ENCODE measurements around the gene RHEB.

Gene RHEB

DNA sequence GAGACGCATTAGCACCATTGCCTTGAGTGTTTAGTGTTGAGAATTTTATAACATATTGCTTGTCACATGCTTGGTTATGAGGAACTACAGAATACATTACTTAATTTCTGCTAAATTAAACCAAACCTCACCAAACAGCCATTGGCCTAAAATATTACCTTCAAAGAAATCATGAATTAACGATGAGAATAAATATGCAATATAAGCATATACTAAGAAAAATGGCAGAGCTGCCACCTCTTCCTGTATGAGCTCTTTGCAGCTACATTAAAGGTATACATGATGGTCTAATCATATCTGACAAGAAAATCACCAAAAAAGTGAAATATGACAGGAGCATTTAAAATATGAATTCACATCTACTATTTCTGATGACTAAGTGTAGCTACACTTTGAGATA, 5.2 kb upstream of the RHEB start:
- no peak for DNase-seq

DNA sequence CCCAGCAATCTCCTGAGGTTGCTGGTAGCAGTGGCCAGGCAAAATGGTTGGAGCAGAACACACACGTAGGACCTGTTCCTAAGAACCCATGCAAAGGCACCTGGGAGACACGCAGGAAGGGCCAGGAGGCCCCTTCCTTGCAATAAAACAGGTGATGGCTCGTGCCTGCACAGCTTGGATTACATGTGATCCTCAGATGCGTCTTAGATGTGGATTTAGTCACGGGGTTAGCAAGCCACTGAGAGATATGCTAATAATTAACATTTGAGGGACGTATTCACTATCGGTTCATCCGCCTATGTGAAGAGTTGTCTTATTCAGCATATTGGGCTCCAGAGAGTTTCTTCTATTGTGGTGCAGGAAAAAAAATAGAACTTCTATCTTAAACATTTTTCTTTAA, 4.6 kb upstream of the RHEB start:
- DNase-seq, result no peak

DNA sequence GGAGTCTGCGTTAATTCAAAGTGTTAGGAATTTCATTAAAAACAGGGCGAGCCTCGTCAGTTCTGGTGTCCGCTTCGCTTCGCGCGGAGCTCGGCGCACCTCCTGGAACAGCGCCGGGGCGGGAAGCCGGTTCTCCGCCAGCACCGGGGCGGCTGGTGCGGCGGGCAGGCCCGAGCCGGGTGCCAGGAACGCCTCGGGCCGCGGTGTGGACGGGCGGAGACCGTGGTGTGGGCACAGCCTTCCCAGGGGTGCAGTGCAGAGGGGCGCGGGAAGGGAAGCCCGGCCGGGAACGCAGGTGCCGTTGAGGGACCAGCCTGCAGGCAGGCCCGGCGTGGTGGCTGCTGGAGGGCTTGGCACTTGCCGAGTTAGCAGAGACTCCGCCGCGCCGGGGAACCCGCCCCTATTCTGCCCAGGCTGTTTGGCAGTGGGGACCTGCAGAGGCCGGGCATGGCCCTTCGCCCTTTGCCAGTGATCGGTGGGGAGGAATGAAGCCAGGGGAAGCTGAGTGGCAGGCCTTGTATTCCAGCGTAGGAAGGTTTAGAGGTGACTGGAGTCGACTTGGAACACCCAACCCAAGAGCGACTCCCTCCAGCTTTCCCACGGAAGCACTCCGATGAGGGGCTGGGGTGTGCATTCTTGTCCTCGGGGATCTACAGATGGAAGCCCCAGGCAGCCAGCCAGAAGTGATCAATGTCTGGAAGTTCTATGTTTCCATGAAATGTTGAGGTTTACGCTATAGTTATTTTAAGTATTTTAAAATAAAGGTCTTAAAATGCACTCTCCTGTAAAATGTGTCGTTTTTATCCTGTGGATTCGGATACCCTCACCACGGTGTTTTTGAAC, 945 bp upstream of the RHEB start:
- DNase-seq, result peak; percentile 18

DNA sequence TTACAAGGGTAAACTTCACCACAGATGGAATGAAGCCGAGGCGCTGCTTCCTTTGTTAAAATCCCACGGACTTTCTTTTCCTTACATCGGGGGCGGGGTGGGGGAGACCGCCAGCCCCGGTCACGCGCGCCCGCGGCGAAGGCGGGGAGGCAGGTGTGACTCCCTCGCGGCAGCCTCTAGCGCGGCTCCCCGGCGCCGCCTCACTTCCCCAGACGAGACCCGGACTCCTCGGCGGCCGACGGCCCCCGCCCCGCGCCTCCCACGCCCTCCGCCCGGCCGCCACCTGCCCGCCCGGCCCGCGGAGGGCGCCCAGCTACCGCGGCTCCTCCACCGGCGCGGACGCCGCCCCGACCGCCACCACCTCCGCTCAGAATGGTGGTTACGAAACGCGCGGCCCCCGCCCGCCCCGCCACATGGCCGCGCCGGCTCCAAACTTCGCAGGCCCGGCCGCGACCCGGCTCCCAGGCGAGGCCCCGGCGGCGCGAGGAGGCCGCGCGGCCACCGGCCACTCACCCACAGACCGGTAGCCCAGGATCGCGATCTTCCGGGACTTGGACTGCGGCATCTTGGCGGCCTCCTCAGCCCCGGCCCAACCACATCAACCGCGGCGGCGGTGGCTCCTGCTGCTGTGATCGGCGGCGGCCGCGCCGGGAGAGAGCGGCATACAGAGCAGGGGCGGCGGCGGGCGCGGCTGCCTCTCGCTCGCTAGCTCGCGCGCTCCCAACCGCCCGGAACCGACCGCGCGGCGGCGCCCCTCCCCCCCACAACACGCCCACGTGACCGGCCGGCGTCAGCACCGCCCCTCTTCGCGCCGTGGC, 539 bp downstream of the RHEB start:
- DNase-seq, result peak; percentile 24

DNA sequence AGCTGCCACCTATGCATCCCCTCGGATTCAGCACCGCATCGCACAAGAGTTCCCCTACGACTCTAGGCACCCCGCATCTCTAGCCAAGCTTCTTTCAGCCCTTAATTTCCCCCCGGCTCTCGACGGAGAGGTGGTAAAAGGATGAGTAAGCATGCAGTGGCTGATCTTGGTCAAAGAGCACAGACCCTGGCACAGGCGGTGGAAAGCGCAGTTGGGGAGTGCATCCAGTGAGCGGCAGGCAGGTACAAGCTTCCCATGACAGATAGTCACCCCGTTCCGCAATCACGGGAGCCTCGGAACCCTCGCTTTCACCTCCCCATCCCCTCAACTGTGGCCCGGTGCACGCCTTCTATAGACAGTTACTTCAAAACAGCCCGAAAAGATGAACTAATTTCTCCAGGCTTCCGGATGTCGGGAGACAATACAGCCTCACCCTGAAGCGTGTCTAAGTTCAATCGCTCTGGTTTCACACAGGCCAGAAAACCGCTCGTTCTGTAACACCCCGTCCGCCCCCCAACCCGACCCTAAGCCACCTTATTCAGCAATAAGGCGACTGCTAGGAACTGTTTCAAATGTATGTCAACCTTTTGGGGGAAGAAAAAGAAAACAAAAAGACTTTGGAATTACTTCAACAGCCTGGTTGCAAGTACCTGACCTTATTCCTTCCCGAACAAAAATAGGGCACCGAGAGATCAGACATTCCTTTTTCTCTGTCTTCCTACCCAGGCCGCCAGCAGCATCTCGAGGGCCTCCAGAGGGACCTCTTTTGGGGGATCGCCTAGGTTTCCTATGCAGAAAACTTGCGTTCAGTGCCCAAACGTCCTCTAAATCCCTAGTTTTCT, 1.4 kb downstream of the RHEB start:
- peak; percentile 75 for DNase-seq

DNA sequence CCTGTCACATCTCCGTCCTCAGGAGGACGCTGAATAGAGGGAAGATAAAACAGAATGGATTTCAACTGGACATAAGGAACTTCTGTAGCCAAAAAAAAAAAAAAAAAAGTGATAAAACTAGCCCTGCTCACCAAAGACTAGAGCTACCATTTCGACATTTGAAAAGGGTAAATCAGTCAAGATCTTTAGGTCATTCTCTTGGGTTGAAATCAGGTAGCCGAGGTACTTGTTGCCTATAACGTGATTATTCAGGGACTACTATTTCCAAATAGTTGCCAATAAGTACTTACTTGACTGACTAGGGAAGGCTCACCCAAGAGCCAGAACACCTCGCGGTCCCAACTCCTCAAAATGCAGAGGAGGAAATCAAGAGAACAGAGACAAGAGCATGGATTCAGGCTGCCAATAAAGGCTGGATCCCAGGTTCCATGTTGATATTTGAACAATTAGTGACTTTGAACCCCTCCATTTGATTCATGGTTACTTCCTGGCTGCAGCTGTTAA, 2.0 kb downstream of the RHEB start:
- no peak for DNase-seq

DNA sequence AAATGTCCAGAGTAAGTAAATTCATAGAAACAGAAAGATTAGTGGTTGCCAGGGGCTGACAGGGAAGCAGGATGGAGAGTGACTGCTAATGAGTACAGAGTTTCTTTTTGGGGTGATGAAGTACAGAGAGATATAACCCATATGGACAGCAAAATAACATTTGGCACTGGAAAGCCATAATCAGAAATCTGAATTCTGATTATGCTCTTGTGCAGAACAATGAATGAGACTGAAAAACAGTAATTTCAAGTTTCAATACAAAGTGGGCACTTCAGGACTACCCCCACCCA, 4.5 kb downstream of the RHEB start:
- DNase-seq, result no peak

DNA sequence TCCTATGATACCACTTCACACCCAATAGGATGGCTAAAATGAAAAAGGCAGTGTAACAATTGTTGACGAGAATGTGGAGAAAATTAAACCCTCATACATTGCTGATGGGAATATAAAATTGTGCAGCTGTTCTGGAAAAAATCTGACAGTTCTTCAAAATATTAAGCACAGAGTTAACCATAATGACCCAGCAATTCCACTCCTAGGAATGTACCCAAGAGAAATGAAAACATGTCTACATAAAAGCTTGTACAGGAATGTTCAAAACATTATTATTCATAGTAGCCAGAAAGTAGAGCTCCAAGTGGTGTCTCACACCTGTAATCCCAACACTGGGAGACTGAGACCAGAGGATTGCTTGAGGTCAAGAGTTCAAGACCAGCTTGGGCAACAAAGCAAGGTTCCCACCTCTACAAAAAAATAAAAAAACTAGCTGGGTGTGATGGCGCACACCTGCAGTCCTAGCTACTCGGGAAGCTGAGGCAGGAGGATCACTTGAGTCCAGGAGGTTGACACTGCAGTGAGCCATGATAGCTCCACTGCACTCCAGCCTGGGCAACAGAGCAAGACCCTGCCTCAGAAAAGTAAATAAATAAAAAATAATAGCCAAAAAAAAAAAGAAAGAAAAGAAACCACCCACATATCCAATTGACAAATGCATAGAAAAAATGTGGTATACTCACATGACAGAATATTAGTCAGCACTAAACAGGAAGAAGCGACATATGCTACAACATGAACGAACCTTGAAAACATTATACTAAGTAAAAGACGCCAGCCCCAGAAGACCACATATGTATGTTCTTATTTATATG, 5.0 kb downstream of the RHEB start:
- DNase-seq, result peak; percentile 10

DNA sequence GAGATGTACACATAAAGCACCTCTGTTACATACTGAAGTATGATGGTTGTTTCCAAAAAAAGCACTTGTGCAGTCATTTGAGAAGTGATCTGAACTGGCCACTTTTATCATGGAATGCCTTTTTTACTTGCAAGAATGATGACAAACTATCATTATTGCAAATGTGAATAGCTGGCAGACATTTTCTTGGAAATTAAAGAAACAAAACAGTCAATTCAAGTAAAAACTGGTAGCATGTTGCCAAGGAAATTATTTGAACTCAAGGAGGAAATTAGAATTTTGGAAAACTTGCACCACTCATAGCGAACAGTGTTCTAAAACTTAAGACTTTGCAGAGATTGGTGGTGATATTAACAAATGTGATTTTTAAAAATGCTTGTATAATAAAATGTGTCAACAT, 6.6 kb downstream of the RHEB start:
- DNase-seq, result no peak

DNA sequence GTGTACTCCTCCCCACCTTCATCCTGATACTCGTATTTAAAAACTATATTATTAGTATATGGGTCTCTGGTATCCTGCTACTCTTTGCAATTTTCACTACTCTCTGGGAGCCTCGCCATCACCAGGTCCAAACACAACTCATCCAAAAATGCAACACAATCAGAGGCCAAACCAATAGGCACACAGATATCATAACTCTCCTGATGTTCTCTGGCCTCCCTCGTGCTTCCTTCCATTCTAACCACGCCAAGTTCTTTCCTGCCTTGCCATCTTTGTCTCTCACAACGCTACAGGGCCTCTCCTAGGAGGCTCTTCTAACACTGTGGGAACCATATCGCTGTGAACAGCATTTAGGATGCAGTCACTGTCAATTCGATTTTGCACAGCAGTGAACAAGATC, 7.3 kb downstream of the RHEB start:
- no peak for DNase-seq

DNA sequence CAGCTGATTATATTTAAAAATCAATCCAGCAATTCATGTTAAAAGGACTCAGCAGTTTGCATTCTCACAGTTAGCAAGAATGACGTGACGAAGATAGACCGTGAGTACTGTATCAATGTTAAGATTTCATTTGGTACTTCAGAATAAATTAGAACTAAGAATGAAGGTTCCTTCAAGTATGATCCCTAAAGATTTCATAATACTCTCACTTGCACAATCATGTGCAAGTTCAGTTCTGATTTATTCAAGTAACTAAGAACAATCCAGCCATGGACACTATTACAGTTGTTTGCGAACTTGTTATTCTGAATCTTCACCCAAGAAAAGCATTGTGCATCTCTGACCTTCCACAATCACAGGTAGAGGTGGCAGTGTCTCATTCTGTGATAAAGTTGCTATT, 7.7 kb downstream of the RHEB start:
- no peak for DNase-seq

DNA sequence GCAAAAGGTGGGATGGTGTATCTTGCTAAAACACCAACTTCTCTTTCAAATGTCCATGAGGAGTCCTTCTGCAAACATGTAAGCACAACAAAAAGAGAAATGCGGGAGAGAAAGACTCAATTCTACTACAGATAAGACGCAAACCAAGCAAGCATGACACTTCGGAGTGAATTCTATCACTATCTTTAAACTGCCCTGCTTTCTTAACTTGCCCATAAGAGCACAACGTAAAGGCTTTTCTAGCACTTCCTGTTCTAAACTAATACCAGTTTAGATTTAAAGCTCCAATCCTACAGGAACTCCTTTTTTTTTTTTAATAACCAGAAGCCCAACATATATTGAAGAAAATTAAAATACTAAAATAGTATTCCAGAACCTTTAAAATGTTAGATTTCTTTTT, 8.4 kb downstream of the RHEB start:
- DNase-seq, result no peak

DNA sequence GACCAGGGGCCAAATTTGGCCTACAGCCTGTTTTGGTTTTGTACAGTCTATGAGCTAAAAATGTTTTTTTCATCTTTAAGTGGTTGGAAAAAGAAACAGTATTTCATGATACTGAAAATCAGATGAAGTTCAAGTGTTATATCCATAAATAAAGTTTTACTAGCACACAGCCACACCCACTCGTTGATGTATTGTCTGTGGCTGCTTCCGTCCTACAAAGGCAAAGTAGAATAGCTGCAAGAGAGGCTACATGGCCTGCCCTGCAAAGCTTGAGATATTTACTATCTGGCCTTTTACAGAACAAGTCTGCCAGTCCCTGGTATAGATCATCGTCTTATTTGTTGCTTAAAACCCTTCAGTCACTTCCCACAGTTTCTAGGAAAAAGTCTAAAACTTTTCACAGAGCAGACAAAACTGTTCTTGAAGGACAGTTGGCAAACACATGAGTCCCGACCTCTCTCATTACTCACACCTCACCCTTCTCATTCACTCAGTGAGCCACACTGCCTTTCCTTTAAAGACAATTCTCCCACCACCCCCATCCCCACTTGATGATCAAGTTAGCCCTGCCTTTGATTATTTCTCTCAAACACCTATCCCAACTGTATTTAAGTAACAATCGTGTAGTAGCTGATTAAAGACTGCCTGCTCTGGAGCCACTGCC, 9.9 kb downstream of the RHEB start:
- no peak for DNase-seq

DNA sequence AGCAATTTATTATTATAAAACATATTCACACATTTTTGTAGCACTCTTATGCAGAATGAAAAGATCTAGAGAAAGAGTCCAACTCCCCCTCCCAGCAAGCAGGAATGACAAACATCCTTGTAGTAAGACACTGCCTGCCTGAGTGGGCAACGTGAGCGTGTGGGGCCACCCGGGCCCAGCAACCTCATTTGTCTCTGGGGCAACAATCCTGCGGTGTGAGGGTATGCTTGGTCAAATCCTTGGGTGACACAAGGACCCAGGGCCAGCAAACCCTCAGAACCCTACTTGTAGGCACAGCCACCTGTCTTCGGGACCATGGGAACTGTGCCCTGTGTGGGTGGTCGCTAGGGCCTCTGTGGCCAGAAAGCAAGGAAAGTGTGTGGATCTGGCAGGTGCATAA, 10.7 kb downstream of the RHEB start:
- no peak for DNase-seq

DNA sequence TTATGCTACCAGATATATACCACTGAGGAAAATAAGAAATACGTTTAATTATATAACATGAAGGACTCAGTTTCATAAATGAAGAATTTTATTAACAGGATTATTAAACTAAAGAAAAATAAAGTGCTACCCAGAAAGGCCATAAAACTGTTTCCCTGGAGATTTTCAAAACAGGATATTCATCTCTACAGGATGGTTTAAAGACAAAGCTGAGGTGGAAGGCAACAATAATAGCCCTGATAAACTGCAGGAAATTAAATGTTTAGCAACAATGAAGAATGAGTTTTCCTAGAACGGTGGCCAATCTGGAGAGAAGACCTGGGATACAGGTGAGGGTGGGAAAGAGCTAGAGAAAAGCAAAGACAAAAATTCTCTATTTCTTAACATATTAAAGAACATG, 11.9 kb downstream of the RHEB start:
- DNase-seq, result no peak

DNA sequence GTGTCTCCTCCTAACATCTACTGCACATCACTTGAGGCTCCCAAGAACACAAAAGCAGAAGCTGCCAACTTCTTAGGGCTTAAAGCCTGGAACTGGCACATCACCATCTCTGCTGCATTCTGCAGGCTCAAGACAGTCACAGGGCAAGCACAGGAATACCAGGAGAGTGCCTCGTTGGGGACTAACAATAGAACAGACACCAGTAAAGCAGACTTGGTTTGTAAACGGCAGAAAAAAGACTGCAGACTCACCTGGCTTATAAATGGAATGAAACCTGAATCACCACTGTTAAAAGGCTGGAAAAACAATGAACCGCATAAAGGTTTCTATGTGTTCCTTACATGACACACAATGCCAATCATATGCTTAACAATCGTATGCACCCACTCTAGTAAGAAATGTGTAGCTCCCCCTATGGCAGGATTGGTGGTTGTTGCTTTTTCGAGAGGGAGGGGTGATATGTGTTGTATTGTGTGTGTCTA, 12.8 kb downstream of the RHEB start:
- DNase-seq, result no peak

DNA sequence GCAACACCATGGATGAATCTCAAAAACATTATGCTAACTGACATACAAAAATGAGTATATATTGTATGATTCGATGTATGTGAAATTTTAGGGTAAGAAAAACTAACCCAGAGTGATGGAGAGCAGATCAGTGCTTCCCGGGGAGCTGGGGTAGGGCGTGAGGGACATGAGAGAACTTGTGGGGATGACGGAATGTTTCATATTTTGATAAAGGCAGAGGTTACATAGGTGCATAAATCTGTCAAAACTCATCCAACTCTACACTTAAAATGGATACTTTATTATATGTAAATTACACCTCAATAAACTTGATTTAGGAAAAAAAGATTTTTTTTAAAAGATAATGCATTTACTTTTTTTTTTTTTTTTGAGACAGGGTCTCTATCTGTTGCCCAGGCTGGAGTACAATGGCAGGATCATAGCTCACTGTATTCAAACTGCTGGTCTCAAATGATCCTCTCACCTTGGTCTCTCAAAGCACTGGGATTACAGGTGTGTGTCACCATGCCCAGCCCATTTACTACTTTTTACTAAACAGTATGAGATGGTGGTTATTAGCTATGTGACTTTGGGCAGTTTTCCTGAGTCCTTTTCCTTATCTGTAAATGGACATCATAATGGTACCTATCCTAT, 13.7 kb downstream of the RHEB start:
- DNase-seq, result no peak

DNA sequence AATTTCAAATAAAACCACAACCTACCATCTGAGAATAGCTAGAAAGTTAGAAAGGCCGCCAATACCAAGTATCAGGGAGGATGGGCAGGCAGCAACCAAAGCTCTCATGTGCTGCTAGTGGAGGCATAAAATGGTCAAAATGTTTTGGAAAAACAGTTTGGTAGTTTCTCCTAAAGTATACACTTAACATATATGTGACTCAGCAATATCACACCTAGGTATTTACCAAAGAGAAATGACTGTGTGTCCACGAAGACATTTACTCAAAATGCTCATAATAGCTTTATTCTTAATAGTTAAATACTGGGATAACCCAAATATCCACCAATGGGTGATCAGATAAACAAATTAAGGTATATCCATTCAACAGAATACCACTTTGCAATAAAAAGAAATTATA, 14.3 kb downstream of the RHEB start:
- peak; percentile 20 for DNase-seq

DNA sequence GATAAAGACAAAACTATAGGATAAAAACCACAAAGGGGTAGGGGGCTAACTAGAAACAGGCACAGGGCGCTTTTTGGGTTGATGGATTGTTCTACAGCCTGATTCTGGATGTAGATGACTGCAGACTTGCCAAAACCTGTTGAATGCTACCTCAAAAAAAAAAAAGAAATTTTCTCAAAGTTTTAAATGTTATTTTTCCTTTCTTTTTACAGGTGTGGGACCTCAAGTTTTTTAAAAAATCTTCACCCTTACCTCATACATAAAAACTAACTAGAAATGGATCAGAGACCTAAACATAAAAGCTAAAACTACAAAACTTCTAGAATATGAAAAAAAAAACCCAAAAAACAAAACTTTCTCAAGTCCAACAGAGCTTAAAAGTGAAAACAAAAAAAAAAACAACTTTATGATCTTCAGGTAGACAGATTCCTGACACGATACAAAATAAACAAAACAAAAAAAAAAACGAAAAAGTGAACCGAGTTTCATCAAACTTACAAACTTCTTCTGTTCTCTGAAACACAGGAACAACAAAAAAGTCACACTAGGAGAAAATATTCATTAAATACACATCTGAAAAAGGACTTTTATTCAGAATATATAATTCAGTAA, 14.9 kb downstream of the RHEB start:
- DNase-seq, result no peak

DNA sequence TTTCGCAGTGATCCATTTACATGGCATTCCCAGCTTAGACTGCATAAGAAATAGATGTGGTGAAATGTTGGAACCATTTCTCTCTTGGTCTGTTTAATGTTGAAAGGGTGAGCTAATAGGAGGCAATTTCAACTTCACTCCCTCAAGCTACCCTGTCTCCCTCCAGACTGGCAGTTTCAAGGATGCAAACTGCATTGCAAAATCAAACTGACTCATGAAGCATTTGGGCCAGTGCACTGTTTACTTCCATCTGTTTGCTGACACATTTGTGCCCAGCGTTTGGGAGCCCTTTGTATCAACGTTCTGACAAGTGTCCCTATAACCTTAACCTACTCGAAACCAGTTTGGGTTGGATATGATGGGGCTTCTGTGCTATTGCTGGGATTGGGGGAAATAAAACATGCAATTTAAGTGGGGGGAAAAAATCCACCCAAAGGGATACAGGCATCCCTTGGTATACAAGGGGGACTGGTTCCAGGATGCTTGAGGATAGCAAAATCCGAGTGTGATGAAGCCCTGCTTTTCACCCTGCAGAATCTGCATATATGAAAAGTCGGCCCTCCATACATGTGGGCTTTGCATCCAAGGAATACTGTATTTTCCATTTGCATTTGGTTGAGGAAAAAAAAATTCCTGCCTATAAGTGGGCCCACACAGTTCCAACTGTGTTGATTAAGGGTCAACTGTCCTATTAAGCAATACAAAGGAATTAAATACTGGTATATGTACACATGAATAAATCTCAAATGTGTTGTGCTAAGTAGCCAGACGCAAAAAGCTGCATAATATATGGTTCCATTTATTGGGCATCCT, 15.6 kb downstream of the RHEB start:
- DNase-seq, result no peak

Data from activated CD4-positive, alpha-beta T cell treated with anti-CD3 and anti-CD28 coated beads, Interleukin-2, amount 50 U/mL, for 16 hours (primary cell).